RPMI7951 (cell line): ENCODE results near the gene NDUFS2. TPM values are rescaled to one million over a fixed set of nuclear protein-coding genes. Genes with fewer than 3 reads are reported as not detected.
"Not testable (repeated sequence)": the region's sequence is repeated elsewhere in the genome, so short reads cannot be mapped to it uniquely, and the experiment has no call there.

ENCODE experiments used
- DNase-seq: peaks from one replicate; pipeline ENCODE4 v3.0.0-alpha.2; 2012; ENCODE audit warnings: low read depth
- total RNA-seq: library from RNA; depleted of rRNA; stranded (reverse); fragments of >200 nt; shearing (Covaris generic); gene quantifications from 2 replicates; pipeline ENCODE4 v1.2.3, GENCODE V29; 2014

The NDUFS2 gene
- total RNA-seq, 1 experiment from 2014 or later = 109 TPM

GRCh38 chr1:161219078-161219892, 17.1 kb downstream of the NDUFS2 start:
- DNase-seq = no peak

DNA sequence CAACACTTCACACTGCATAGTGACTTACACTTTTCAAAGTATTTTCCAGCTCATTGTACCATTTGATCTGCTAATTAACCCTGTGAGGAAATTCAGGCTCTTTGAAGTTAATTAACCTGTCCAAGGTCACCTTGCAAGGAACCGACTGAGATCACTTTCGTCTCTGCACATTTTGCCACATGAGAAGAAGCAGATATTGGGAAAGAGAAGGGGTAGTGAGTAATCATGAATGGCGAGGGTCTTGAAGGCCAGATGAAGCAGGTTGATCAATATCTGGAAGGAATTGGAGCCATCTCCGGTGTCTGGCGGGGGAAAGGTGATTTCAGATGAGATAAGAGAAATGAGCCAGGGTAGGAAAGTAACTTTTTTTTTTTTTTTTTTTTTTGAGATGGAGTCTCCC, 17.8 kb downstream of the NDUFS2 start:
- DNase-seq = no peak

DNA sequence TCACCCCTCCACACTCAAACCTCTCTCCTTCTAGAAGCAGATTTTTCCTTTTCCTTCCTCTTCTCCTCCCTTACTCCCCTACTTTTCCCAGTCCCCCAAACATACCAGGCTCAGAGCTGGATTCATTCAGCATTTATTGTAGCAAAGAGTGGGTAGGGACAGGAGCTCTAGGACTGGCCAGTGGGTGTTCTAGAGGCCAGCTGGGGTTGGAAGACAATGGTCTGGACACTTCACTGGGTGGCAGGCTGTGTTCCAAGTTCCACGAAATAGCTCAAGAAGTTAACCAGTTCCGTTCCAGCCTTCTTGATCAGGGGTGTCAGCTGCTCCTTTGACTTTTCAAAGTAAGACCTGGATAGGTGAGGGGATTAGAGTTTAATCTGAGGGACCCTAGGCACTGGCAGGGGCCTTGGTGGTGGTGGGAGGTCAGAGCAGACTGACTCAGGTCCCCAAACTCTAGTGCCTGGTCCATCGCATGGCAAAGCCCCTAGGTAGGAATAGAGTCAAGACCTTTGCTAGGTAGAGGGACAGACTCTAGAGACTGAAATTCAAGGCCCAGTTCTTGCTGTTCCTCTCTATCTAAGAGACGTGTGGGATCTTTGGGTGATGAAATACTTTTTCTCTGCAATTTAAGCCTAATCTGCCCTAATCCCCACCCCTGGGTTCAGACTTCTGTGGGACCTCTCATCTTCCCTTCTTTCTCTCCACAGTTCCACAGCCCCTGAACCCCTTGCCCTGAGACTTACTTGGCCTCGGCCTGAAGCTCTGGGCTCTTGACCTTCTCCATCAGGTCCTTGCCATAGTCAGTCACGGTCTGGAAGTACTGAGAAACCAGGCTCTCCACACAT, 20.2 kb downstream of the NDUFS2 start:
- no peak for DNase-seq

DNA sequence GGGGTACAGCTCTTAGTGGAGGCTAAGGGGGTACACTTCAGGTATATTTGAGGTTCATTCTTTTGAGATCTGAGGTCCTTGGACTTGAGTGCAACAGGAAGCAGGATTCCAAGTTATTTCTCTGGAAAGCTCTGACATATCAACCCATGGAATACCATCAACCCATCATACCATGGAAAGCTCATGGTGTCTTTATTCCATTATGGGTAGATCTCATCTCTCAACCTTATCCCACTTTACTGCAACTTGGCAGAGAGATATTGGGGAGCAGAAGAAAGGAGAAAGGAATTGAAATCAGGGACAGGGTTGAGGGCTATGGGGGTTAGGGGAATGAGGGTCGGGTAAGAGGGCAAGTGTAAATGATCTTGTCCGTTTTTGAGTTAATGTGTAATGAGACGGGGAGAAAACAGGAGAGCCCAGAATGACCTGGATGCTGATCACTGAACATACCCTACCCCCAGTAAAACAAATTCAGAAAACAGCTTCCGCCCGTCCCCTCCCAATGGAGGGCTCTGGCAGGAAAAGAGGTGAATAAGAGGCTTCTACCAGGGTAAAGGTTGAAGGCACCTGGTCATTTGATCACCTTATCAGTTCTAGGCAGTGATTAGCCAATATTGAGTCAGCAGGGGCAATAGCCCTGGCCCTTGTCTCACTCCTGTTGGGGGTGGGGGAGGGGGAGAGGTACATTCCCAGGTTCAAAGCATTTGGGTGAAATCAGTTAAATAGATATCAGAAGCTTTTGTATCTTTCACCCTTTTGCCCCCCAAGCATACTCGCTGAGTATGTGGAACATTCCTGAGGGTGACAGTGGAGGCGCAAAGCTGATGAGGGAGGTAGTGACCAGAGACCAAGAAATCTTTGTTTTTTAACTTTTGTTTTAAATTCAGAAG, 21.9 kb downstream of the NDUFS2 start:
- DNase-seq = no peak

GRCh38 chr1:161224695-161225087, 22.5 kb downstream of the NDUFS2 start:
- not testable (repeated sequence) for DNase-seq

DNA sequence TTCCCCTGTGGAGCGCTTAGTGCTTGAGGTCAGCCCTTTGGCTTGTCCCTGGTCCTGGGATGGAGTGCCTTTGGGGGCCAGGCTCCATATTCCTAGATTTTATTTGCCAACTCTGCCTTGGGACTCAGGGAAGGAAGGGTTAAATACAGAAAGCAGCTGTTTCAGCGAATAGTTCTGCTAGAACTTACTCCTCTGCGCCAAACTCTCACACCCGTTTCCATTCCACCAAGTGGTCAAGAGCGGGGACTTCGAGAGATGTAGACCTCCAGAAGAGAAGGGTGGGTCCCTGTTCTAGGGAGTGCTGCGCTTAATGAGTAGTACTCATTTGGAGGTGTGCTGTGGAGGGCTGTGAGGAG, 23.0 kb downstream of the NDUFS2 start:
- no peak for DNase-seq

- peak; percentile 99 for DNase-seq
These were observed 23.6 kb downstream of the NDUFS2 start, which contains the start of gene TOMM40L for GRCh38 chr1:161225534-161226319. Gene TOMM40L (plus strand): TSS chr1:161226060. CDS start chr1:161226490, 430 bp downstream.

DNA sequence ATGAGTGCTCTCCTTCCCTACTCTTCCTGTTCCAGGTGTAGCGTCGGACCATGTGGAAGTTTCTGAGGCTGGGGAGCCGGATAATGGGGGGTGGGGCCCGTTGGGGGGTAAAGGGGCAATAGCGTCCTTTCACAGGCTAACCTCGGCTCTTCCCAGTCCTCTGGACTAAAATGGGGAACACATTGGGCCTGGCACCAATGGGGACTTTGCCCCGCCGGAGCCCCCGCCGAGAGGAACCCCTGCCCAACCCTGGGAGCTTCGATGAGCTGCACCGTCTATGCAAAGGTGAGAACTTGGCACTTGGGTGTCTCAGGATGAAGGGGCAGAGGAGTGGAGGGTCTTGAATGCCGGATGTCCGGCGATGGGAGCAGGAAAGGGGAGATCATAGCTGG, 24.1 kb downstream of the NDUFS2 start:
- DNase-seq = no peak

- DNase-seq = no peak
These were observed 24.6 kb downstream of the NDUFS2 start for GRCh38 chr1:161226759-161227158.

DNA sequence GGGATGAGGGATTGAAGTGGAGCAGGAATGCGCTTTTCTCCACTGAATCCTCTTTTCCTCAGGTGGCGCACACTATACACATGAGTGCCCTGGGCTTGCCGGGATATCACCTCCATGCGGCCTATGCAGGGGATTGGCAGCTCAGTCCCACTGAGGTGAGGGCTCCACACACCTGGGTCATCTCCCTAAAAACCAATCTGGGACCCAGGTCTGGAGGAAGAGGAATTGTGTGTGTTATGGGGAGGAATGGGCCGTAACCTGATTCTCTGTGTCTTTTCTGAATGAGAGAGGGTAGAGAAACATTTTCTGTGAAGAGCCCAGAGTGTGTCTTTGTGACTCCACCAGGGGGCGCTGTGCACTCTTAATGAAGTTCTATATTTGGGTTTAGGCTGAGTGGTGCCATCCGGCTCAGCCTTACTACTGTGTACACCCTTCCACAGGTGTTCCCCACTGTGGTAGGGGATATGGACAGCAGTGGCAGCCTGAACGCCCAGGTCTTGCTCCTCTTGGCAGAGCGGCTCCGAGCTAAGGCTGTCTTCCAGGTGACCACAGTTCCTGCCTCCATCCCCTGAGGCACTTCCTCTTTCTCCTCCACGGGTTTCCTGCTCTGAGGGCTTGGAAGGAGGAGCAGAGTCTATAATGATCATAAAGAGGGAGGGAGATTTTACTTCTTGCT, 25.2 kb downstream of the NDUFS2 start:
- peak; percentile 67 for DNase-seq

DNA sequence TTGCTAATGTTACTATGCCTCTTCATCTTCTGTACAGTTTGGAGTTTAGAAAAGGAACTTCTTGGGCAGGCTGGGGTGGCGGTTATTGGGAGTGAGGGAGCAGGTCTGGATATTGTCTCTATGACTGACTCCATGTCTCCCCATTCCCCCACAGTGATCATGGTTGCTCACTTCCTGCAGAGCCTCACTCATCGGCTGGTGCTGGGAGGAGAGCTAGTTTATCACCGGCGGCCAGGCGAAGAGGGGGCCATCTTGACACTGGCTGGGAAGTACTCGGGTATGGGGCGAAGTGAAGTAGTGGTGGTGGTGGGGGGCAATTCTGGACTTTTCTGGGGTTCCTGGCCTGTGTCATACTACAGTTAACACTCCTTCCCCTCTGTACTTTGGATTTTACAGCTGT, 25.9 kb downstream of the NDUFS2 start:
- no peak for DNase-seq

DNA sequence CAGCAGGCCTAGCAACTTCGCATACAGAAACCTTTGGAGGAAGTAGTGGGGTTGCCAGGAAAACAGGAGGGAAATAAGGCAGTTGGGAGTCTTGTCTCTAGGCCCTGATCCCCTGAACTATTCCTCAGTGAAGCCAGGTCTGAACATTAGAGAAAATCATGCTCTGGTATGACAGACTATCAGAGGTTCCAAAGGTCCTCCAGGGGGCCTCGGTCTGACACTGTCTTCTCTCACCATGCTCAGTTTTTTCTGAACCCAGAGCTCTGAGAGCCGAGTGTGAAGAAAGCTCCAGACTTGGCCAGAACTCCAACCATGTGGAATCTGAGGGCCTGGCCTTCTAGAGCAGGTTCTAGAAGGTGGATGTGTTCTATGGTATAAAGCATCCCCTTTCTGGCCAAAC, 27.7 kb downstream of the NDUFS2 start:
- no peak for DNase-seq

DNA sequence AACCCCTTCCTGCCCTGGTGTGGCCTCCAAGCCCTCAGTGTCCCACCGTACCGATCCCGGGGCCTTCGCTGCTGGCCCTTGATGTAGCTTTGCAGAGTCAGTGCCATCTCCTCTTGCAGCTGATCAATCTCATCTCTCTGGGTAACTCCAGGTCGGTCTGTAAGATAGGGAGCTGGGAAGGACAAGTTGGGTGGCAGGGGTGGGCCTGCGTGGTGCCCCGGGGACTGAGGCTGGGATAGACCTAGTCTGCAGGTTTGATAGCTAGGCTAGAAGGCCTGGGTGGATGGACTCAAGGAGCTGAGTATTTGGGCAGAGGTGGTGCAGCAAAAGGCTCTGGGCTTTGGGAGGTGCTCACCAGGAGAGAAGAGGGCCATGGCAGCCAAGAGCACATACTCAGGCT, 28.6 kb downstream of the NDUFS2 start:
- DNase-seq = no peak

DNA sequence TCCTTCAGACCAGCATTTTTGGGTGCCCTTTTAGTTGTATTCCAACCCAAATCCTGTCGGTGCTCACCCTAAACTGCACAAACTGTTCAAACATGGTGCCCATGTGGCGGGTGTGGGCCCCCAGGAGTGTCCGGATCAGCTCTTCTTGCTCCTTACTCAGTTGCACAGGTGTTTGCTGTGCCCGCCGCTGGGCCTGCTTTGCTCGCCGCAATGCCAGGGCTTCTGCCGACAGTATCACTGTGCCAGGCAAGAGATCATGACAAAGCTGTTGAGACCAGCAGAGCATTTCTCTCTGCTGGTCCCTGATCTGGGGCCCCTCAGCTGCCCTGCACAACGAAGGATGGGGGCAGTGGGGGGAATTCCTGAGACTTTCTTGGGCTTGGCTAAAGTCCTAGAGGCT, 30.9 kb downstream of the NDUFS2 start:
- no peak for DNase-seq

GRCh38 chr1:161235957-161236775, 34.0 kb downstream of the NDUFS2 start:
- no peak for DNase-seq

- DNase-seq = peak; percentile 10
These were observed 35.9 kb downstream of the NDUFS2 start, which contains the start of gene NR1I3 for GRCh38 chr1:161238039-161238473. Gene NR1I3 (minus strand): TSS chr1:161238203. CDS start chr1:161236565, 1,638 bp downstream.

DNA sequence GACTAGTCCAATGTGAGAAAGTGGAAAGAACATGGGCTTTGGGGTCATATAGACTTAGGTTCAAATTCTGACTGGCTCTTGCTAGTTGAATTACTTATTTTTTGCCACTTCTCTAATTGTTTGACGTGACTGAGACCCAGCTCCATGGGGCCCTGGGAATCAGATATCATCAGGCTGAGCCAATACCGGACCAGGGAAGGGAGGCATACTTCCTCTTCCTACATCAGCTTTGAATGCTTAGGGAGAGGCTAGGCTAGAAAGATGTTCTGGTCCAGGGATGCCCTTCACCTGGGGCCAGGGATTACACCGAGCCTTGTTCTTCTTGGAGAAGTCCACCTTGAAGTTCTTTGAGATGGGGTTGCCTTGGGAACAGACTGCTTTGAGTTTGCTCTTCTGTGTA, 39.5 kb downstream of the NDUFS2 start:
- DNase-seq = no peak

GRCh38 chr1:161242313-161242712, 40.1 kb downstream of the NDUFS2 start:
- DNase-seq = no peak

DNA sequence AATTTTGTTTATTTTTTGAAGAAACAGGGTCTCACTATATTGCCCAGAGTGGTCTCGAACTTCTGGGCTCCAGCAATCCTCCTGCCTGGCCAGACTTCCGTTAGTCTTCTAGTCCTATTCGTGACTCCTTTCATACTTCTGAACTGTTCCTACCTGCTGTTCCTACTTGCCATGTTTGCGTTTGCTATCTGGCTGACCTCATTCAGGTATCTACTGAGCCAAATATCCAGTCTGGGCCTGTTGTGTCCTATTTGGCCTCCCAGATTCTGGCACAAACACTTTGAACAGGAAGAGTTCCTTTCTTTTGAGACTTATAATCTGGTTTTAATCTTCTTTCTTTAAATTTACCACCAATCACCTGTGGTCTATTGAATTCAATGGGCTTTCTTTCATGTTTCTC, 42.7 kb downstream of the NDUFS2 start:
- no peak for DNase-seq
